Ramos (cell line): Measurements from ENCODE around the gene PFKL.
"Not testable (repeated sequence)": the region's sequence is repeated elsewhere in the genome, so short reads cannot be mapped to it uniquely, and the experiment has no call there.

Experiments used
- in situ Hi-C: fragments of 300-500 bp; cut with MboI; formaldehyde crosslinking; loops from one replicate; pipeline ENCODE4 v1.14.3; 2022; ENCODE audit warnings: low sequenced_read_pairs; ENCODE audit not compliant: unreplicated experiment

PFKL gene

DNA sequence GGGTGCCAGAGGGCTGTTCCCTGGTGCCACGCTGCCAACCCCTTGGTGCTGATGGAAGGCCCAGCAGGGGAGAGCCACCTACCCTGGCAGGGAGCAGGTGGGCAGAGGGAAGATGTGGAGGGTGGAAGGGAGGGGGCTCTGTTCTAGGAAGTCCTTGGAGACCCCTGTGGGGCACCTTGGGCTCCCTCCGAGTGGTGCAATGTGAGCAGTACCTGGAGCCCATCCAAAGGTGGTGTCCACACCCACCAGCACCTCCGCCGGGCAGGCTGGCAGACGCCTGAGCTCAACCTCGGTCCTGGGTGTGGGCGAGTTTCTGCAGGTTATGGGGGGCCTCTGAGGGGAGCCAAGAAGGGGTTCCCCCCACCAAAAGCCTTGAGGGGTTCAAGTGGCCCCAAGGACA lies 26.8 kb upstream of the PFKL start:
- in situ Hi-C loops, result no loop called here

DNA sequence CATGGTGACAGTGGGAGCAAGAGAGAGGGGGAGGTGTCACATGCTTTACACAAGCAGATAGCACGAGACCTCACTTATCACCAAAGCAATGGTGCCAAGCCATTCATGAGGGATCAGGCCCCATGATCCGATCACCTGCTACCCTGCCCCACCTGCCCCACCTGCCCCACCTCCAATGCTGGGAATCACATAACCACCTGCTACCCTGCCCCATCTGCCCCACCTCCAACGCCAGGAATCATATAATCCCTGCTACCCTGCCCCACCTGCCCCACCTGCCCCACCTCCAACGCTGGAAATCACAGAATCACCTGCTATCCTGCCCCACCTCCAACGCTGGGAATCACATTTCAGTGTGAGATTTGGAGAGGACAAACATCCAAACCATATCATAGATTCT lies 24.8 kb upstream of the PFKL start:
- in situ Hi-C loops, result no loop called here

DNA sequence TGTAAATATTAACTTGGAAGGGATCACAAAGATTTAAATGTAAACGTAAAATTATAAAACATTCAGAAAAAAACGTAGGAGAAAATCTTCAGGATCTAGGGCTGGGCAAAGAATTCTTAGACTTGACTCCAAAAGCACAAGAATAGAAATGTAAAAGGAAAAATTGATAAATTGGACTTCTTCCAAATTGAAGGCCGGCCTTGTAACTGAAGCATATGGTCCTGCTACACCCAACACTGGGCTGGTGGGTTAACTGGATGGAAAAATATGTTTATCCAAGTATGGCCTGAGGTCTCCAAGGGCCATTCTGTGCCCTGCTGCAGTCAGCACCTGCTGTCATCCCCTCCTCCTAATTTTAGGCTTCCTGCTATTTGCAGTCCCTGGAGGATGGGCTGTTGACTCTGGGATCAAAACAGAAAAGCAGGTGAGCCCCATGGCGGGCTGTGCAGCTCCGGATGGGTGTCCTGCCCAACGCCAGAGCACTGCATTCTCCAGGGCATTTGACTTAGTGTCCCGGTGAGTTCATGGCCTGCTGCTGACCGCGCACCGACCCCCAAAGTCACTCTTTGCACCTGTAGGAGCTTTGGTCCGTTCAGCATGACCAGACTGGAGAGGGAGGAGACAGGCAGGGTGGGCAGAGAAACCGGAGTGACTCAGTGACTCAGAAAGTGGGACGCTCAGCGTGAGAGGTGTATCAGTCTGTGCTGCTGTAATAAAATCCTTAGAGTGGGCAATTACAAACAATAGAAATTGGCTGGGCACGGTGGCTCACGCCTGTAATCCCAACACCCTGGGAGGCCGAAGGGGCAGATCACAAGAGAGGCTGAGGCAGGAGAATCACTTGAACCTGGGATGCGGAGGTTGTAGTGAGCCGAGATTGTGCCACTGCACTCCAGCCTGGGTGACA lies 20.2 kb upstream of the PFKL start:
- in situ Hi-C loops, result no loop called here

DNA sequence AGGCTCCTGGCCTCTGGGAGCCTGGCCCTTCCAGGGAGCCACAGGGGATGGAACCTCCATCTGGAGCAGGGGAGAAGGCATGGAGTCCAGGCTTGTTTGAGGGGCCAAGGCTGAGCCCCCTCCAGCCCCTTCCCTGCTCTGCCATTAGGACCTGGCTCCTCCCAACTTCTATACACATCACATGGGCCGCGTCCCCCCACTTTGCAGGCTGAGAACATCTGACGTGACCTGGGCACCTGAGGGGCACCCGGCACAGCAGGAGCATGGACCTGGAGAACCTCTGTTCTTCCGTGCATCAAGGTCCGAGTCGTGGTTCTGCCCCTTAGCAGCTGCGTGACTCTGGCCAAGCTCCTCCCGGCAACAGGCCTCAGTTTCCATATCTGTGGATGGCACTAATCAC lies 18.1 kb upstream of the PFKL start:
- in situ Hi-C loops, result no loop called here

DNA sequence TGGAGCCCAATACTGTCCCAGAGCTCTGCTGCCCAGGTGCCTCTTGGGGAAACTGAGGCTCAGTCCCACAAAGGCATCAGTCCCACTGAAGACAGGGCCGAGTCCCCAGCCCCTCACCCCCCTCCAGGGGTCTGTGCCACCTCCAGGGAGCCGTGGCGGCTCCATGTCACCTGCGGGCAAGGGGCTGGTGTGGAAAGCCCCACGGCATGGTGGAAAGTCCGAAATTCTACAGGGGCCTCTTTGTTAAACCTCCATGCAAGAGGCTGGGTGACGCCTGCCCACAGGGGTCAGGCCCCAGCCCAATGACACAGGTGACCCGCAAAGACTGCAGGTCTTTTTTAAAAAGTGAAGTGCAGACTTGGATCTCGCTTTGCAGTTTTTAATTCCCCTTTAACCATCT lies 17.5 kb upstream of the PFKL start:
- in situ Hi-C loops, result no loop called here

DNA sequence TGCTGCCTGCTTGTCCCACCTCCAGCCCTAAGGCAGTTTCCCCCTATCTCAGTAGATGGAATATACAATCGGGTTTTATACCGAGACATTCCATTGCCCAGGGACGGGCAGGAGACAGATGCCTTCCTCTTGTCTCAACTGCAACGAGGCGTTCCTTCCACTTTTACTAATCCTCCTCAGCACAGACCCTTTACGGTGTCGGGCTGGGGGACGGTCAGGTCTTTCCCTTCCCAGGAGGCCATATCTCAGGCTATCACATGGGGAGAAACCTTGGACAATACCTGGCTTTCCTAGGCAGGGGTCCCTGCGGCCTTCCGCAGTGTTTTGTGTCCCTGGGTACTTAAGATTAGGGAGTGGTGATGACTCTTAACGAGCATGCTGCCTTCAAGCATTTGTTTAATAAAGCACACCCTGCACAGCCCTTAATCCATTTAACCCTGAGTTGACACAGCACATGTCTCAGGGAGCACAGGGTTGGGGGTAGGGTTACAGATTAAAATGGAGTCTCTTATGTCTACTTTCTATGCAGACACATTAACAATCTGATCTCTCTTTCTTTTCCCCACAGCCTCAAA lies 16.6 kb upstream of the PFKL start:
- in situ Hi-C loops, result not testable (repeated sequence)

DNA sequence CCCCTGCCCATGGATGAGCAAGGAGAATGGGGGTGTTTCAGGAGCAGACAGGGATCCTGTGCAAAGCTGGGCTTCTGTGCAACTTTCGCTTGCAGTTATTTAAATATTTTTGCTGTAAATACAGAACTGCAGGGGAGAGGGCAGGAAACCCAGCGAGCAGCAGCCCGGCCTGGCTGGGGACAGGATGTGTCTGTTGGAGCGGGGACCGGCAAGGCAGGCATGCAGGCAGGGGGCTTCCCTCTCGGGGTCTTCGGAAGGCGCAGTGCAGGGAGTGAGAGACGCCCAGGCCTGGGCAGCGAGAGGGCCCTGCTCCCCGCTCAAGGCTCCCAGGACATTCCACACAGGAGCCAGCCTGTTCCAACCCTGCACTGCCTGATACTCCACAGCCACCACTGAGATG lies 15.9 kb upstream of the PFKL start:
- in situ Hi-C loops, result no loop called here

DNA sequence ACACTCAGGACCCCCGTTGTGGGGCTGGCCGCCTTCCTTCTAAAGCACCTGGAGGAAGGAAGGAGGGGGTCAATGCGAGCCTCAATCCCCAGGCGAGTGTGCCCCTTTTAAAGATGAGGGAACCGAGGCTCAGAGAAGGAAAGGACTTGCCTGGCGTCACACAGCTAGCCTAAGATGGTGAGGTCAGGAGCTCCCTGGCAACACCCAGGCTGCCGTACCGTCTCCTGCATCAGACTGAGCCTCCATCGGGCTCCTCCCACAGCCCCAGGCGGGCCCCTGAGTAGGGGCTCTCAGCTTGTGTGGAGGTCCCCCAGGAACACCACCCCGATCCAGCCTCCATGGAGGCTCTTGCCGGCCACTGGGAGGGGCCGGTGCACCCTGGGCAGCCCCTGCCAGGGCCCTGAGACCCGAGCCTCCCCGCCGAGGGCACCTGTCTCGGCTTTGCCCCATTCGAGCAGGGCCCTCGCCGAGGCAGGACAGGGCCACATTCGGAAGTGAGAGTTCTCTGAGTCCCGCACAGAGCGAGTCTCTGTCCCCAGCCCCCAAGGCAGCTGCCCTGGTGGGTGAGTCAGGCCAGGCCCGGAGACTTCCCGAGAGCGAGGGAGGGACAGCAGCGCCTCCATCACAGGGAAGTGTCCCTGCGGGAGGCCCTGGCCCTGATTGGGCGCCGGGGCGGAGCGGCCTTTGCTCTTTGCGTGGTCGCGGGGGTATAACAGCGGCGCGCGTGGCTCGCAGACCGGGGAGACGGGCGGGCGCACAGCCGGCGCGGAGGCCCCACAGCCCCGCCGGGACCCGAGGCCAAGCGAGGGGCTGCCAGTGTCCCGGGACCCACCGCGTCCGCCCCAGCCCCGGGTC lies 14.5 kb upstream of the PFKL start, which contains the start of gene AIRE:
Gene AIRE, plus strand, starts transcription at position 739 of the 855 bp plus-strand sequence. CDS start 131 bp downstream, outside the sequence.
- in situ Hi-C loops, result no loop called here

DNA sequence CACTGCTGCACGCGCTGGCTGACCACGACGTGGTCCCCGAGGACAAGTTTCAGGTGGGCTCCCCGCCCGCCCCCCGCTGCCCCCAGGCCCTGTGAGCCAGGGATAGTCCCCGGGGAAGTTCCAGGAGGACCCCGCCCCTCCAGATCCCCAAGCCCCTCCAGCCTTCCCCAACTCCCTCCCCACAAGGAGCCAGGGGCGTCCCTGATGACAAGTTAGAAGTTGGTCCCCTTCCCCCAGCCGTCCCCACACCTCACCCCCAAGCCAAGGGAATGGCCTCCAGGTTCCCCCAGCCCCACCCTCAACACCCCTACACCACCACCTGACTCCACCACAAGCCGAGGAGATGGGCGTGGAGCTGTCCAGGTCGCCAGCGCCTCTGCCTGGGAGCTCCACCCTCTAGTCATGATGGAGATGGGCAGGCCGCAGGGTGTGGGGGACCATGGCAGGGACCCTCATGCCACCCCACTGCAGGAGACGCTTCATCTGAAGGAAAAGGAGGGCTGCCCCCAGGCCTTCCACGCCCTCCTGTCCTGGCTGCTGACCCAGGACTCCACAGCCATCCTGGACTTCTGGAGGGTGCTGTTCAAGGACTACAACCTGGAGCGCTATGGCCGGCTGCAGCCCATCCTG lies 13.7 kb upstream of the PFKL start:
- in situ Hi-C loops, result no loop called here

DNA sequence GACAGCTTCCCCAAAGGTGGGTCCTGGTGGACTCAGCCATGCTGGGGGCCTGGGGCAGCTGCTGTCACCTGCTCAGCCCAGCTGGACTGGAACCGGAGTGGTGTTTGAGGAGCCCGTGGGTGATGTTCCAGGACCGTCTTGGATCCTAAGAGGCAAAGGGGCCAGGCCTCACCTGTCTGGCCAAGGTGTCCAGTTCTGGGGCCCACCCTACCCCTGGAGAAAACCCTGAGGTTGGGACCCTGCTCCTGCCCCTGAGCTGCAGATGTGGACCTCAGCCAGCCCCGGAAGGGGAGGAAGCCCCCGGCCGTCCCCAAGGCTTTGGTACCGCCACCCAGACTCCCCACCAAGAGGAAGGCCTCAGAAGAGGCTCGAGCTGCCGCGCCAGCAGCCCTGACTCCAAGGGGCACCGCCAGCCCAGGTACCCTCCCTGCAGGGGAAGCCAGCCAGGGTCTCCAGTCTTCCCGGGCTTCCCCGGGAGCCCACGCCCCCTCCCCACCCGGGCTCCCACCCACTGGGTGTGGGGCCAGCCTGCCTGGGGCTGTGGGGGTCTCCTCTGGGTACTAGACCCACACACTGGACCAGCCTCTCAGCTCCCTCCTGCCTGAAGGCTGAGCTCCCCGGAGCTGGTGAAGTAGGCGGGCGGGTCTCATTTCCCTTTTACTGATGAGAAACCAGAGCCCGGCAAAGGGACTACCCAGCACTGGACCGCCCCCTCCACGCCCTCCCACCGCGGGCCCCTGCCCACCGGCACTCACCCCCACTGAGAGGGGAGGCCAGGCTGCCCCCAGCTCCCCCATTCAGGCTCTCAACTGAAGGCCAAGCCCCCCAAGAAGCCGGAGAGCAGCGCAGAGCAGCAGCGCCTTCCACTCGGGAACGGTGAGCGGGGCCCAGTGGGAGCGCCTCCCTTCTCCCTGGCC lies 12.9 kb upstream of the PFKL start:
- in situ Hi-C loops, result no loop called here

DNA sequence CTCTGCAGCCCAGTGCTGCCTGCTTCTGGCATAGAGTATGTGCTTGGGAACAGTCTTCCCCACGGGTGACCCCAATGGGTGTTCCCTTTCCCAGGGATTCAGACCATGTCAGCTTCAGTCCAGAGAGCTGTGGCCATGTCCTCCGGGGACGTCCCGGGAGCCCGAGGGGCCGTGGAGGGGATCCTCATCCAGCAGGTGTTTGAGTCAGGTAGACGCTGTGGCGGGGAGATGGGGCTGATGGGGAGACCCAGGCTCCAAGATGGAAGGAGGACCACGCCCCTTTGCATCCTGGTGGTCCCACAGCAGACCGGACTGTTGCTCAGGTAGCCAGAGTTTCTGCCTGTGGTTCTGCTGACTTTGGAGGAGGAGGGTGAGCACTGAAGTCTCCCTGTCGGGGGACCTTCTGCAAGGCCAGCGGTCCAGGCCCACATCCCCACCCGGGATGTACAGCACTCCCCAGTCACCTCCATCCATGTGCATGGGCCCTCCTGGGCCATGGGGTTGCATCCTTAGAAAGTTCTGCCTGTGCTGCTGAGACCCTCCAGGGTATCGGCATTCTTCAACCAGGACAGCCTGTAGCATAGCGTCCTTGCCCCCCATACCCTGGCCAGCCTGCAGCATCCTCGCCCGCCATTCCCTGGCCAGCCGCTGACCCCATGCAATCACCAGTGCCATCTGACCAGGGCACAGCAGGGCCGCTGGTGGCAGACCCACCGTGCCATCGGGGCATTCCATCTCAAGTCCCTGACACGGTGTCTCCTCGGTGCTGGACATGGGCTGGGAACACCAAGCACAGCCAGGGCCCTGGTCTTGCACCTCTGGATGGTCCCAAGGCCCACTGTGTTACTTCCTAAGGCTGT lies 11.4 kb upstream of the PFKL start:
- in situ Hi-C loops, result no loop called here

DNA sequence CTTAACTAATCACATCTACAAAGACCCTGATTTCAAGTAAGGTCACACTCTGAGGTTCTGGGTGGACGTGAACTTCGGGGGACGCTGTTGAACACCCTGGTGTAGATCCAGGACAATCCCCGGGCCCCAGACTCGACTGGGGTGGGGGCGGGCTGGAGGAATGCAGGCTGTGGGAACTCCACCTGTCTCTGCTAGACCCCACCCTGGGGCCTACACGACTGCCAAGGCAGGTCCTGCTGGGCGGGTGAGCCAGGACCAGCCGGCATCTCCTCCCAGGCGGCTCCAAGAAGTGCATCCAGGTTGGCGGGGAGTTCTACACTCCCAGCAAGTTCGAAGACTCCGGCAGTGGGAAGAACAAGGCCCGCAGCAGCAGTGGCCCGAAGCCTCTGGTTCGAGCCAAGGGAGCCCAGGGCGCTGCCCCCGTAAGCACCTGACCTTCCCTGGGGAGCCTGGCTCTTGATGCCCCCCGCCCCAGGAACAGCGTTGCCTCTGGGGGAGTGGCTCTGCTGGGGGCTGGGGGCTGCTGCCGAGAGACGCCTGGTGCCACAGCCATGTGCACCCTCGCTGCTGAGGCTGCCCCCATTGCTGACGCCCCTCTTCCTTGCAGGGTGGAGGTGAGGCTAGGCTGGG lies 10.4 kb upstream of the PFKL start:
- in situ Hi-C loops, result no loop called here

DNA sequence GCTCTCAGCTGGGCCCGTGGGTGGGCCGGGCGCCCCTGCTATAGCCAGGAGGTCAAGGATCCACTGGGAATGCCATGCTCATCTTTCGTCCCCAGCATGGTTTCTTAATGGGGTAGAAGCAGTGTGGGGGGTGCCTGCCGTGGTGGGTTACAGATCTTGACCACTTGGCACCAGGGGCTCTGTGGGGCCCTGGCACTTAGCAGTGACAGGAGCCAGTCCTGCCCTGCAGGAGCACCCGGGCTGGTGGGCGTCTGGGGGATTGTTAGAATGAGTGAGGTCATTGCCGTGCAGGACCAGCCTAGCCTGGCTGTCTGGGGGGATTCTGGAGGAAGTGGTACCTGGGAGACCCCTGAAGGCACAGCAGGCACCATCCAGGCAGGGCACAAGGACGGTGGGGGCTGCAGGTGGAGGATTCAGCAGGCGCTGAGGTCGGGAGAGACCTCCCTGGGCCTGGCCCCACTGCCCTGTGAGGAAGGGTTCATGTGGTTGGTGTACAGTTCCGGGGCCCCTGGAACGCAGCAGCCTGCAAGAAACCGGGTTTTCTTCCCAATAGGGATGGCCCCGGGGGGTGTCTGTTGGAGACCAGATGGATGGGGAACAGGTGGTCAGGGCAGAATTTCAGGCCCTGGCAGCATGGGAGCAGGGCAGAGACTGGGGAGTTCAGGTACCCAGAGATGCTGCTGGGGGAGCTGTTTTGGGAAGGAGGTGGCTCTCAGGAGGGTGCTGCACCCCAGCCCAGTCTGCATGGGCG lies 9.4 kb upstream of the PFKL start:
- in situ Hi-C loops, result no loop called here

DNA sequence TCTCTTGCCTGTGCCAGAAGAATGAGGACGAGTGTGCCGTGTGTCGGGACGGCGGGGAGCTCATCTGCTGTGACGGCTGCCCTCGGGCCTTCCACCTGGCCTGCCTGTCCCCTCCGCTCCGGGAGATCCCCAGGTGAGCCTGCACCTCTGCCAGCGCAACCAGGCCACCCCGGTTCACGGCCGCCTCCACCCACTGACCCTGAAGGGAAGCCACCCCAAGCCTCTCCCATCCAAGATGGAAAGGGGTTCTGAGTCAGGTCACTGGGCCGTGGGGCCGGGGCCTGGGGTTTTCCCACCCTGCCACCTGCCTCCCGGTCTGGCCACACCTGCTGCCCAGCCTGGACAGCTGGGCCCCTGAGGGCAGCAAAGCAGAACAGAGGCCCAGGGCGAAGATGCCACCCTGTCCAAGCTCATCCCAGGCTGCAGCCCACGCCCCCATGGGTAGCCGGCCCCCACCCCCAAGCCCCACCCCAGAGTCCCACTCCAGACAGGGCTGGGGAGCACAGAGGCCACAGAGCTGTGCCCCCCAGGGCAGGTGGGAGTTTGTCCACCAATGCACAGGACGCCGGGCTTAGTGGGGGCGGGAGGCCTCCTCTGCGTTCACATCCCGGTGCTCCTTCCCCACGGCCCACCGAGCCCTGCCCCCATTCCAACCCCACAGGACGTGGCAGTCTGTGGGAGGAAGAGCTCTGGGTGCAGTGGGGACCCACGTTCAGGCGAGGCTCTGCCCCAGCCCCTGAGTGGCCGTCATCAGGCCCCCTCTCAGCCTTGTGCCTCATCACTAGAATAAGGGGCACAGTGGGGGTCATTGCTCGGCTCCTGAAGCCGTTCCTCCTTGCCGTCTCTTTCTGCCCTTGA lies 8.5 kb upstream of the PFKL start:
- in situ Hi-C loops, result no loop called here

DNA sequence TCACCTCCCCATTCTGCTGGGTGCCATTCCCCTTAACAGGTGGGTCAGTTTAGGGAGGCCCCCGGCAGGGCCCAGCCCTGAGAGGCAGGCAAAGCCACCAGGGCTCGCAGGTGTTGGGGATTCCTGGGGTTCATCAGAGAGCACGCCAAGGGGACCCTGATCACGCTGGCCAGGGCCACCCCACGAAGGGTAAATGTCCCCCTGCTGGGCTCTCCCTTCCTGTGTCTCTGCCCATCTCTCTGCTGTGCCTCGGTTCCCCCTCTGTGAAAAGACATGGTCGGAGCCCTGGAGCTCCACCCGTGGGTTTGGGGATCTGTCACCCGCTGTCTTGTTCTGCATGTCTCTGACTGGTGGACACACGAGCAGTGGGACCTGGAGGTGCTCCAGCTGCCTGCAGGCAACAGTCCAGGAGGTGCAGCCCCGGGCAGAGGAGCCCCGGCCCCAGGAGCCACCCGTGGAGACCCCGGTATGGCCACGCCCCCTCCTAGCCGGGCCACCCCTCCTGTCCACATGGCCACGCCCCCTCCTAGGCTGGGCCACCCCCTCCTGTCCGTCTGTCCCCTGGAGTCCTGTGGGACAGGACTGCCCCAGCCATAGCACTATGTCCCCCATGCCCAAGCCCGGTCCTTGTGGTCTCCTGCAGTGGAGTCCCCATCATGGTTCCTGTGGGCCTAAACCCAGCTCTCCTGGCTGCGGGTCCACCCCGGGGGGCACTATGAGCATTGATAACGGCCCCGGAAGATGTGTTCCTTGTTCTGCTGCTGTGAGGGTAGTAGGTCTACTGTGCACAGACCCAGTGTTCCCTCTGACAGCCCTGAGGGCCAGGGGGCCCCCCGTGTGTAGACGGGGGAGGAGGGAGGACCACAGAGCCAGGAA lies 7.7 kb upstream of the PFKL start:
- in situ Hi-C loops, result no loop called here

DNA sequence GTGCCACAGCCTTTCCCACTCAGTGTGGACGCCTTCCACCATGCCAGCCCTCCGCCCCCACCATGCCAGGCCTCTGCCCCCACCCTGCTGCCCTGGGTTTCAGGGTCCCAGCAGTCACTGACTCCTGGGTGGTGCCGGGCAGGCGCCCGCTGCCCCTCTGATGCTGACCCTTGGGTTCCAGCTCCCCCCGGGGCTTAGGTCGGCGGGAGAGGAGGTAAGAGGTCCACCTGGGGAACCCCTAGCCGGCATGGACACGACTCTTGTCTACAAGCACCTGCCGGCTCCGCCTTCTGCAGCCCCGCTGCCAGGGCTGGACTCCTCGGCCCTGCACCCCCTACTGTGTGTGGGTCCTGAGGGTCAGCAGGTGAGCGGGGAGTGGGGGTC lies 7.0 kb upstream of the PFKL start:
- in situ Hi-C loops, result no loop called here
